HG02678 (cell line): ENCODE measurements around the gene CMC4.

Experiments
- ATAC-seq: cut with Tn5 transposase; IDR thresholded peaks from one replicate; pipeline ENCODE4 v1.9.1; 2021; ENCODE audit warnings: mild to moderate bottlenecking, moderate library complexity; ENCODE audit not compliant: unreplicated experiment

CMC4 gene

GRCh38 chrX:155070975-155071693, at the start of gene CMC4, which contains the start of the genes BRCC3 and MTCP1:
TSS of gene CMC4 (minus strand) at chrX:155071136. CDS start at chrX:155064023, 7,113 bp downstream.
TSS of gene BRCC3 (plus strand) at chrX:155071508. CDS start at chrX:155071528, 20 bp downstream.
TSS of gene MTCP1 (minus strand) at chrX:155071136. CDS start at chrX:155066010, 5,126 bp downstream.
- peak; percentile 94 for ATAC-seq

- ATAC-seq = no peak
These were observed 44.4 kb upstream of the CMC4 start for GRCh38 chrX:155115174-155115819.

- ATAC-seq = no peak
These were observed 42.2 kb upstream of the CMC4 start for GRCh38 chrX:155113097-155113496.

GRCh38 chrX:155112171-155112570, 41.2 kb upstream of the CMC4 start:
- no peak for ATAC-seq

- ATAC-seq = no peak
These were observed 37.5 kb upstream of the CMC4 start for GRCh38 chrX:155108427-155108826.

GRCh38 chrX:155105919-155106318, 35.0 kb upstream of the CMC4 start:
- no peak for ATAC-seq

- ATAC-seq = no peak
These were observed 23.6 kb upstream of the CMC4 start for GRCh38 chrX:155094468-155095061.

- no peak for ATAC-seq
These were observed 16.2 kb upstream of the CMC4 start for GRCh38 chrX:155086961-155087735.

- no peak for ATAC-seq
These were observed 15.4 kb upstream of the CMC4 start for GRCh38 chrX:155086202-155086840.

- ATAC-seq = no peak
These were observed 851 bp upstream of the CMC4 start for GRCh38 chrX:155071694-155072280.

- ATAC-seq = peak; percentile 24
These were observed 317 bp downstream of the CMC4 start for GRCh38 chrX:155070663-155070974.

- no peak for ATAC-seq
These were observed 898 bp downstream of the CMC4 start for GRCh38 chrX:155070038-155070437.

GRCh38 chrX:155069414-155069813, 1.5 kb downstream of the CMC4 start:
- no peak for ATAC-seq

- ATAC-seq = no peak
These were observed 2.8 kb downstream of the CMC4 start for GRCh38 chrX:155068165-155068564.

- no peak for ATAC-seq
These were observed 5.8 kb downstream of the CMC4 start for GRCh38 chrX:155065035-155065734.

GRCh38 chrX:155061760-155062159, 9.2 kb downstream of the CMC4 start:
- no peak for ATAC-seq

- ATAC-seq = peak; percentile 81
These were observed 13.8 kb downstream of the CMC4 start for GRCh38 chrX:155056877-155057792.

GRCh38 chrX:155056471-155056870, 14.5 kb downstream of the CMC4 start:
- no peak for ATAC-seq

GRCh38 chrX:155055494-155055893, 15.4 kb downstream of the CMC4 start:
- no peak for ATAC-seq
